DOHH2 (cell line): ENCODE data around the gene NOMO2.
"Not testable (repeated sequence)": the region's sequence is repeated elsewhere in the genome, so short reads cannot be mapped to it uniquely, and the experiment has no call there.

Experiments
- H3F3A ChIP-seq: fragments of 200-600 bp; sonication (generic), shearing (Covaris generic); 2 replicates; pipeline ENCODE4 v1.6.0; 2016; ENCODE audit warnings: antibody characterized with exemption, mild to moderate bottlenecking; ENCODE audit not compliant: control insufficient read depth, insufficient read depth
- H3K27ac ChIP-seq: fragments of 200-600 bp; sonication (generic); 2 replicates; pipeline ENCODE4 v1.5.1; 2014; ENCODE audit warnings: low read depth, mild to moderate bottlenecking, low read length, moderate library complexity
- H3K27me3 ChIP-seq: fragments of 200-600 bp; sonication (generic); 2 replicates; pipeline ENCODE4 v1.6.1; 2014; ENCODE audit warnings: mild to moderate bottlenecking, low read length, mixed read lengths; ENCODE audit not compliant: control insufficient read depth
- H3K36me3 ChIP-seq: fragments of 200-600 bp; sonication (generic); 2 replicates; pipeline ENCODE4 v1.6.1; 2014; ENCODE audit warnings: mild to moderate bottlenecking, low read length, moderate library complexity, mixed read lengths; ENCODE audit not compliant: control insufficient read depth
- H3K4me1 ChIP-seq: fragments of 200-600 bp; sonication (generic); 2 replicates; pipeline ENCODE4 v1.6.1; 2014; ENCODE audit warnings: mild to moderate bottlenecking, low read length, mixed read lengths; ENCODE audit not compliant: control insufficient read depth
- H3K4me2 ChIP-seq: fragments of 200-600 bp; sonication (generic); 2 replicates; pipeline ENCODE4 v1.6.0; 2014; ENCODE audit warnings: mild to moderate bottlenecking, low read length, moderate library complexity
- H3K4me3 ChIP-seq: fragments of 200-600 bp; sonication (generic); 2 replicates; pipeline ENCODE4 v1.5.1; 2014; ENCODE audit warnings: mild to moderate bottlenecking, low read length, mixed read lengths
- H3K79me2 ChIP-seq: fragments of 200-600 bp; sonication (generic); 2 replicates; pipeline ENCODE4 v1.6.1; 2014; ENCODE audit warnings: mild to moderate bottlenecking, low read length, mixed read lengths; ENCODE audit not compliant: control insufficient read depth
- H3K9me2 ChIP-seq: fragments of 200-600 bp; sonication (generic); replicated peaks from 2 replicates; pipeline ENCODE4 v1.6.1; 2014; ENCODE audit warnings: mild to moderate bottlenecking, low read length, mixed read lengths; ENCODE audit not compliant: control insufficient read depth
- H3K9me3 ChIP-seq: fragments of 200-600 bp; sonication (generic); 2 replicates; pipeline ENCODE4 v1.6.1; 2014; ENCODE audit warnings: antibody characterized with exemption, low read length, mixed read lengths; ENCODE audit not compliant: control insufficient read depth, insufficient read depth
- H4K20me1 ChIP-seq: fragments of 200-600 bp; sonication (generic); 2 replicates; pipeline ENCODE4 v1.6.0; 2014; ENCODE audit warnings: low read depth, mild to moderate bottlenecking, antibody characterized with exemption, low read length, moderate library complexity; ENCODE audit not compliant: control insufficient read depth, insufficient read depth
- CTCF ChIP-seq: fragments of 200-600 bp; sonication (generic); IDR thresholded peaks from one replicate; pipeline ENCODE4 v1.5.1; 2014; ENCODE audit warnings: antibody characterized with exemption, mild to moderate bottlenecking, low read depth, low read length; ENCODE audit not compliant: poor library complexity, severe bottlenecking
- EZH2phosphoT487 ChIP-seq: fragments of 200-600 bp; sonication (generic); IDR thresholded peaks from 2 replicates; pipeline ENCODE4 v1.6.1; 2017; ENCODE audit warnings: borderline replicate concordance, mild to moderate bottlenecking, antibody characterized with exemption, low read length, moderate library complexity, mixed read lengths

The NOMO2 gene

GRCh38 chr16:18586560-18587540 lies 25.0 kb upstream of the NOMO2 start:
- H3F3A ChIP-seq: not testable (repeated sequence)

GRCh38 chr16:18585789-18586188 lies 23.9 kb upstream of the NOMO2 start:
- H3K27me3 ChIP-seq, H3K4me2 ChIP-seq, H3K36me3 ChIP-seq, H4K20me1 ChIP-seq, H3K9me2 ChIP-seq, H3K9me3 ChIP-seq, H3K79me2 ChIP-seq, H3K4me3 ChIP-seq, H3F3A ChIP-seq, H3K27ac ChIP-seq, H3K4me1 ChIP-seq: not testable (repeated sequence)

More at GRCh38 chr16:18586560-18587540, 25.0 kb upstream of the NOMO2 start:
- not testable (repeated sequence) for H4K20me1 ChIP-seq, H3K79me2 ChIP-seq, H3K27ac ChIP-seq, H3K4me2 ChIP-seq, H3K9me2 ChIP-seq, H3K9me3 ChIP-seq, H3K4me1 ChIP-seq, H3K36me3 ChIP-seq, H3K27me3 ChIP-seq, H3K4me3 ChIP-seq

- no peak overlapping the region for H3K27ac ChIP-seq
- no peaks in the 10 kb centered on the region for H3K4me1 ChIP-seq
- no peaks in the 10 kb centered on the region for H4K20me1 ChIP-seq
- no peaks in the 10 kb centered on the region for H3K36me3 ChIP-seq
- no peak overlapping the region for H3K4me2 ChIP-seq
- no peaks in the 10 kb centered on the region for H3F3A ChIP-seq
- no peaks in the 10 kb centered on the region for H3K79me2 ChIP-seq
- H3K9me2 ChIP-seq: no peaks in the 10 kb centered on the region
- H3K27me3 ChIP-seq: no peaks in the 10 kb centered on the region
- no peak for TF ChIP-seq EZH2phosphoT487
- no peak for TF ChIP-seq CTCF
- no peaks in the 10 kb centered on the region for H3K9me3 ChIP-seq
- no peak overlapping the region for H3K4me3 ChIP-seq
Observed at GRCh38 chr16:18582902-18583301, 21.0 kb upstream of the NOMO2 start.

GRCh38 chr16:18580396-18580795 lies 18.5 kb upstream of the NOMO2 start:
- H3K4me2 ChIP-seq, H3K9me2 ChIP-seq: not testable (repeated sequence)

GRCh38 chr16:18579261-18579660 lies 17.4 kb upstream of the NOMO2 start:
- H4K20me1 ChIP-seq, H3K79me2 ChIP-seq, H3K27ac ChIP-seq, H3K36me3 ChIP-seq, H3K27me3 ChIP-seq, H3K9me2 ChIP-seq, H3F3A ChIP-seq, H3K9me3 ChIP-seq, H3K4me2 ChIP-seq, H3K4me3 ChIP-seq, H3K4me1 ChIP-seq: not testable (repeated sequence)

More at GRCh38 chr16:18580396-18580795, 18.5 kb upstream of the NOMO2 start:
- not testable (repeated sequence) for H3K4me1 ChIP-seq, H3K4me3 ChIP-seq, H3K27ac ChIP-seq, H3K9me3 ChIP-seq, H3F3A ChIP-seq, H4K20me1 ChIP-seq, H3K27me3 ChIP-seq, H3K79me2 ChIP-seq, H3K36me3 ChIP-seq

- H3K9me3 ChIP-seq, H3K4me1 ChIP-seq, H3K4me3 ChIP-seq, H3K27me3 ChIP-seq, H3F3A ChIP-seq, H4K20me1 ChIP-seq, H3K27ac ChIP-seq, H3K9me2 ChIP-seq, H3K4me2 ChIP-seq, H3K79me2 ChIP-seq, H3K36me3 ChIP-seq: not testable (repeated sequence)
Observed at GRCh38 chr16:18577942-18578341, 16.0 kb upstream of the NOMO2 start.

GRCh38 chr16:18575945-18576344 lies 14.0 kb upstream of the NOMO2 start:
- H3K4me3 ChIP-seq, H3K27me3 ChIP-seq, H3K9me3 ChIP-seq, H3K36me3 ChIP-seq, H3K4me2 ChIP-seq, H3F3A ChIP-seq, H3K4me1 ChIP-seq, H3K27ac ChIP-seq, H4K20me1 ChIP-seq, H3K79me2 ChIP-seq, H3K9me2 ChIP-seq: not testable (repeated sequence)
